GM12878 (cell line): ENCODE results near the gene HMSD. TPM values are rescaled to one million over a fixed set of nuclear protein-coding genes. Genes with fewer than 3 reads are reported as not detected.

Experiments used
- CHD2 ChIP-seq: IDR thresholded peaks from 2 replicates; pipeline ENCODE4 v1.6.1; 2011; ENCODE audit warnings: low read depth, low read length, improper control_type of control experiment, borderline replicate concordance
- CHD4 ChIP-seq: fragments of 200-600 bp; sonication (generic); IDR thresholded peaks from 2 replicates; pipeline ENCODE4 v1.6.1; 2016; ENCODE audit warnings: mild to moderate bottlenecking
- JUNB ChIP-seq: IDR thresholded peaks from 2 replicates; pipeline ENCODE4 v1.6.1; 2016; ENCODE audit warnings: antibody characterized with exemption, mild to moderate bottlenecking
- MYB ChIP-seq: fragments of 150-350 bp; IDR thresholded peaks from 2 replicates; pipeline ENCODE4 v1.6.1; 2014; ENCODE audit warnings: mild to moderate bottlenecking, low read depth, low read length, borderline replicate concordance
- PML ChIP-seq: IDR thresholded peaks from 2 replicates; pipeline ENCODE4 v1.6.1; 2012; ENCODE audit warnings: low read length, inconsistent platforms
- RELB ChIP-seq: fragments of 450-650 bp; IDR thresholded peaks from 2 replicates; pipeline ENCODE4 v1.6.1; 2017; ENCODE audit warnings: low read depth, mild to moderate bottlenecking, moderate library complexity
- RUNX3 ChIP-seq: IDR thresholded peaks from 2 replicates; pipeline ENCODE4 v1.6.1; 2012; ENCODE audit warnings: low read length, inconsistent platforms
- polyA plus RNA-seq, 11 experiments: library from polyadenylated mRNA; depleted of rRNA in 4 of 11; unstranded in 6 of 11; stranded (reverse) in 5 of 11; fragments of >200 nt; fragmentation: Nextera tagmentation in 4 of 11; fragmentation: Illumina TruSeq in 1 of 11; extraction: Ambion mirVana in 4 of 11; extraction: Trizol in 1 of 11; gene quantifications; 1 replicate in 1 of 11; 2 replicates in 10 of 11; pipeline versions ENCODE4 v1.2.1 to v1.2.3, GENCODE V29; 2011 to 2016; ENCODE audit warnings: inconsistent platforms in 2 of 11, missing spikeins in 2 of 11, low read depth in 1 of 11
- total RNA-seq, 4 experiments: library from RNA; depleted of rRNA in 3 of 4; stranded (reverse); fragments of >200 nt in 3 of 4; fragmentation: Illumina TruSeq in 1 of 4; extraction: Trizol in 1 of 4; gene quantifications; 2 replicates each; pipeline versions ENCODE4 v1.2.1 to v1.2.3, GENCODE V29; 2013 to 2021
- TF ChIP-seq, protein P1 (sequence below): fragments of 150-350 bp; IDR thresholded peaks from 2 replicates; pipeline ENCODE4 v1.6.1; 2014; ENCODE audit warnings: mild to moderate bottlenecking, low read depth, low read length
- TF ChIP-seq, protein P2 (sequence below): IDR thresholded peaks from 2 replicates; pipeline ENCODE4 v1.6.1; 2012; ENCODE audit warnings: improper control_type of control experiment, low read depth, low read length; ENCODE audit not compliant: insufficient replicate concordance
- TF ChIP-seq, protein P3 (sequence below): fragments of 450-650 bp; IDR thresholded peaks from 2 replicates; pipeline ENCODE4 v1.6.1; 2014; ENCODE audit warnings: mild to moderate bottlenecking
- TF ChIP-seq, protein P4 (sequence below): IDR thresholded peaks from 2 replicates; pipeline ENCODE4 v1.6.1; 2012; ENCODE audit warnings: low read length, inconsistent platforms

The HMSD gene
- total and polyA plus RNA-seq, 10 of the 15 experiments (the other 5 are each of a cell fraction or from before 2014, with no cell fraction given) = 11.7 to 83.9 (median 37.8) TPM

GRCh38 chr18:63947051-63947790 is 1.9 kb upstream of the HMSD start (continued):
- TF ChIP-seq RELB (peak; percentile 35; the same call in 1 of the 2 replicates), JUNB (peak; percentile 54), CHD2 (no peak), PML (no peak), MYB (no peak), RUNX3 (peak; percentile 53; the same call in 1 of the 2 replicates), CHD4 (no peak)
- TF ChIP-seq, protein P1, sequence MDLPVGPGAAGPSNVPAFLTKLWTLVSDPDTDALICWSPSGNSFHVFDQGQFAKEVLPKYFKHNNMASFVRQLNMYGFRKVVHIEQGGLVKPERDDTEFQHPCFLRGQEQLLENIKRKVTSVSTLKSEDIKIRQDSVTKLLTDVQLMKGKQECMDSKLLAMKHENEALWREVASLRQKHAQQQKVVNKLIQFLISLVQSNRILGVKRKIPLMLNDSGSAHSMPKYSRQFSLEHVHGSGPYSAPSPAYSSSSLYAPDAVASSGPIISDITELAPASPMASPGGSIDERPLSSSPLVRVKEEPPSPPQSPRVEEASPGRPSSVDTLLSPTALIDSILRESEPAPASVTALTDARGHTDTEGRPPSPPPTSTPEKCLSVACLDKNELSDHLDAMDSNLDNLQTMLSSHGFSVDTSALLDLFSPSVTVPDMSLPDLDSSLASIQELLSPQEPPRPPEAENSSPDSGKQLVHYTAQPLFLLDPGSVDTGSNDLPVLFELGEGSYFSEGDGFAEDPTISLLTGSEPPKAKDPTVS = no peak
- TF ChIP-seq, protein P2, sequence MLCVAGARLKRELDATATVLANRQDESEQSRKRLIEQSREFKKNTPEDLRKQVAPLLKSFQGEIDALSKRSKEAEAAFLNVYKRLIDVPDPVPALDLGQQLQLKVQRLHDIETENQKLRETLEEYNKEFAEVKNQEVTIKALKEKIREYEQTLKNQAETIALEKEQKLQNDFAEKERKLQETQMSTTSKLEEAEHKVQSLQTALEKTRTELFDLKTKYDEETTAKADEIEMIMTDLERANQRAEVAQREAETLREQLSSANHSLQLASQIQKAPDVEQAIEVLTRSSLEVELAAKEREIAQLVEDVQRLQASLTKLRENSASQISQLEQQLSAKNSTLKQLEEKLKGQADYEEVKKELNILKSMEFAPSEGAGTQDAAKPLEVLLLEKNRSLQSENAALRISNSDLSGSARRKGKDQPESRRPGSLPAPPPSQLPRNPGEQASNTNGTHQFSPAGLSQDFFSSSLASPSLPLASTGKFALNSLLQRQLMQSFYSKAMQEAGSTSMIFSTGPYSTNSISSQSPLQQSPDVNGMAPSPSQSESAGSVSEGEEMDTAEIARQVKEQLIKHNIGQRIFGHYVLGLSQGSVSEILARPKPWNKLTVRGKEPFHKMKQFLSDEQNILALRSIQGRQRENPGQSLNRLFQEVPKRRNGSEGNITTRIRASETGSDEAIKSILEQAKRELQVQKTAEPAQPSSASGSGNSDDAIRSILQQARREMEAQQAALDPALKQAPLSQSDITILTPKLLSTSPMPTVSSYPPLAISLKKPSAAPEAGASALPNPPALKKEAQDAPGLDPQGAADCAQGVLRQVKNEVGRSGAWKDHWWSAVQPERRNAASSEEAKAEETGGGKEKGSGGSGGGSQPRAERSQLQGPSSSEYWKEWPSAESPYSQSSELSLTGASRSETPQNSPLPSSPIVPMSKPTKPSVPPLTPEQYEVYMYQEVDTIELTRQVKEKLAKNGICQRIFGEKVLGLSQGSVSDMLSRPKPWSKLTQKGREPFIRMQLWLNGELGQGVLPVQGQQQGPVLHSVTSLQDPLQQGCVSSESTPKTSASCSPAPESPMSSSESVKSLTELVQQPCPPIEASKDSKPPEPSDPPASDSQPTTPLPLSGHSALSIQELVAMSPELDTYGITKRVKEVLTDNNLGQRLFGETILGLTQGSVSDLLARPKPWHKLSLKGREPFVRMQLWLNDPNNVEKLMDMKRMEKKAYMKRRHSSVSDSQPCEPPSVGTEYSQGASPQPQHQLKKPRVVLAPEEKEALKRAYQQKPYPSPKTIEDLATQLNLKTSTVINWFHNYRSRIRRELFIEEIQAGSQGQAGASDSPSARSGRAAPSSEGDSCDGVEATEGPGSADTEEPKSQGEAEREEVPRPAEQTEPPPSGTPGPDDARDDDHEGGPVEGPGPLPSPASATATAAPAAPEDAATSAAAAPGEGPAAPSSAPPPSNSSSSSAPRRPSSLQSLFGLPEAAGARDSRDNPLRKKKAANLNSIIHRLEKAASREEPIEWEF = no peak
- TF ChIP-seq, protein P3, sequence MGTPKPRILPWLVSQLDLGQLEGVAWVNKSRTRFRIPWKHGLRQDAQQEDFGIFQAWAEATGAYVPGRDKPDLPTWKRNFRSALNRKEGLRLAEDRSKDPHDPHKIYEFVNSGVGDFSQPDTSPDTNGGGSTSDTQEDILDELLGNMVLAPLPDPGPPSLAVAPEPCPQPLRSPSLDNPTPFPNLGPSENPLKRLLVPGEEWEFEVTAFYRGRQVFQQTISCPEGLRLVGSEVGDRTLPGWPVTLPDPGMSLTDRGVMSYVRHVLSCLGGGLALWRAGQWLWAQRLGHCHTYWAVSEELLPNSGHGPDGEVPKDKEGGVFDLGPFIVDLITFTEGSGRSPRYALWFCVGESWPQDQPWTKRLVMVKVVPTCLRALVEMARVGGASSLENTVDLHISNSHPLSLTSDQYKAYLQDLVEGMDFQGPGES = no peak
- TF ChIP-seq, protein P4, sequence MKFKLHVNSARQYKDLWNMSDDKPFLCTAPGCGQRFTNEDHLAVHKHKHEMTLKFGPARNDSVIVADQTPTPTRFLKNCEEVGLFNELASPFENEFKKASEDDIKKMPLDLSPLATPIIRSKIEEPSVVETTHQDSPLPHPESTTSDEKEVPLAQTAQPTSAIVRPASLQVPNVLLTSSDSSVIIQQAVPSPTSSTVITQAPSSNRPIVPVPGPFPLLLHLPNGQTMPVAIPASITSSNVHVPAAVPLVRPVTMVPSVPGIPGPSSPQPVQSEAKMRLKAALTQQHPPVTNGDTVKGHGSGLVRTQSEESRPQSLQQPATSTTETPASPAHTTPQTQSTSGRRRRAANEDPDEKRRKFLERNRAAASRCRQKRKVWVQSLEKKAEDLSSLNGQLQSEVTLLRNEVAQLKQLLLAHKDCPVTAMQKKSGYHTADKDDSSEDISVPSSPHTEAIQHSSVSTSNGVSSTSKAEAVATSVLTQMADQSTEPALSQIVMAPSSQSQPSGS = 0 out of 2 replicates have a peak, but pooled peaks have one; percentile 10
